CD4-positive, alpha-beta T cell treated with Interferon alpha-2 for 1 hour (primary cell): ENCODE data around the gene FEN1.
A peak's percentile ranks its signal among the peaks of the same experiment; 100 is the strongest.

Experiments
- DNase-seq, 2 donors: peaks; one replicate each; pipeline ENCODE4 v3.0.0-alpha.2; 2020 to 2022

The FEN1 gene

GRCh38 chr11:61776561-61777075 lies 16.1 kb upstream of the FEN1 start:
- DNase-seq = peak; percentile 52 to 61

GRCh38 chr11:61777234-61778090 lies 15.2 kb upstream of the FEN1 start:
- DNase-seq = peak; percentile 62 to 81

DNA sequence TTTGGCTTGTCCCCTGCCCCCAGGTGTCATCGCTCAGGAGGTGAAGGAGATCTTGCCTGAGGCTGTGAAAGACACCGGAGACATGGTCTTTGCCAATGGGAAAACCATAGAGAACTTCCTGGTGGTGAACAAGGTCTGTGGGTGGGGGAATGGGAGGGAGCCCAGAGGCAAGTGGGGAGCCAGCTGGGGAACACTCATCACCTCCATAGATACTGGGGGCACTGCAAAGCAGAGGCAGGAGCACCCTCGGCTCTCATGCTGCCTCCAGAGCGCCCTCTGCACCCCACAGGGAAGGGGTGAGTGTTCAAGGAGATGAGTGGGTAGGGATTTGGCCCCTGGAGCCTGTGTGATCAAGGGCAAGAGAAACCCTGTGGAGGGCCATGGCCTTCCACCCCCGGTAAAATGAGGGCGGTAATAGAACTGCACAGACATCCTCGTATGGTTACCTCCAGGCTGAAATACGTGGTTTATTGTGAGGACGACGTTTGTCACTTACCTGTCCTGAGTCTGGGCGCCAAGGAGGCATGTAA lies 14.3 kb upstream of the FEN1 start:
- DNase-seq = no peak

DNA sequence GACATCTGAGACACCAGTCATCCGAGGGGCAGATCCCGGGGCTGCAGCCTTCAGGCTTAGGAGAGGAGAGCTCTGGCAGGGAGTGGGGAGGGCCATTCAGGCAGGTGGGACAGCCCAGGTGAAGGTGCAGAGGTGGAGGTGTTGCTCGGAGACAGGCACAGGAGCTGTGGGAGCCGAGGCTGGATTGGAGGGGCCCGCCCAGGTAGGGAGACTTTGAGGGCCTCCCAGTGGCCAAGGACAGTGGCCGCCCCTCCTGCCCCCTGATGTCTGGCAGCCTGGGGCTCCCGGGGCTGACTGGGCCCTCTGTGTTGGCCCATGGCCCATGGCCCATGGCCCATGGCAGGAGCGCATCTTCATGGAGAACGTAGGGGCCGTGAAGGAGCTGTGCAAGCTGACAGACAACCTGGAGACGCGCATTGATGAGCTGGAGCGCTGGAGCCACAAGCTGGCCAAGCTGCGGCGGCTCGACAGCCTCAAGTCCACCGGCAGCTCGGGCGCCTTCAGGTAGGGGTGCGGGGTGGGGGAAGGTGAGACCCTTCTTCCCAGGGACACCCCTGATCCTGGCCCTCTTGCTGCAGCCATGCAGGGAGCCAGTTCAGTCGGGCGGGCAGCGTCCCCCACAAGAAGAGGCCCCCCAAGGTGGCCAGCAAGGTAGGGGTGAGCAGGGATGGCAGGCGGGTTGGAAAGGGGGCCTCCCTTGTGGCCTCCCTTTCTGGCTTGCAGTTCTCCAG lies 13.6 kb upstream of the FEN1 start:
- DNase-seq = no peak

- no peak for DNase-seq
Measured at GRCh38 chr11:61779666-61780525, 12.8 kb upstream of the FEN1 start.

DNA sequence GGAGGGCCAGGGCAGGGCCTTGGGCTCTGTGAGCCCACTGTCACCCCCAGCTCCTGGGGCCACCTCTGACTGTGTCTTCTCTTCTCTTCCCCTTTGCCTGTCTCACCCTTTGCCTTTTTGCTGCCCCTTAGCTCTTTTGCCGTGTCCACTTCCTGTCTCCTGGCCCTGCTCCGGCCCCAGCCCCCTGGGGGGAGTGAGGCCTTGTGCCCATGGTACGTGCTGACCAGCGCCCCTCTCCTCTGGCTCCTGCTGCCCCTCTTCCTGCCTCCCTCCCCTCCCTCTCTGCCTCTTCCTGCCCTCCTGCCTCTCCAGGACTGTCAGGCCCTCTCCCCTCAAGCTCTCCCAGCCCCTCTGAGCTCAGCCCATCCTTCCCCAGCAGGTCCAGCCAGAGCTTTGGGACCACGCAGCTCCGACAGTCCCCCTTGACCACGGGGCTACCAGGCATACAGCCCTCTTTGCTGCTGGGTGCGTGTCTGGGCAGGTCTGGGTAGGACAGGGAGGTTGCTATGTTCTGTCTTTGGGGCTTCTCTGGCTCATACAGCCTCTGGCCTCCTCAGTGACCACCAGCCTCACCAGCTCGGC lies 12.0 kb upstream of the FEN1 start:
- DNase-seq = no peak

DNA sequence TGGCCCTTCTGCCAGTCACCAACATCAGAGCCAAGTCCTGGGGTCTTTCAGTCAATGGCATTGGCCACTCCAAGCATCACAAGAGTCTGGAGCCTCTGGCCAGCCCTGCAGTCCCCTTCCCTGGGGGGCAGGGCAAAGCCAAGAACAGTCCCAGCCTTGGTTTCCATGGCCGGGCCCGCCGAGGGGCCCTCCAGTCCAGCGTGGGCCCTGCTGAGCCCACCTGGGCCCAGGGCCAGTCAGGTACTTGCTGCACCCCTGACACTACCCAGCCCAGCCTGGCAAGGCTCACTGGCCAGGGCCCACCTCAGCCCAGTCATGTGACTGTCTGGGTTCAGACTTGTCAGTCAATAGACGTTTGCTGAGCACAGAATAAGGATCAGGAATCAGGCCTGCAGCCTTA lies 11.1 kb upstream of the FEN1 start:
- DNase-seq = no peak

- DNase-seq = no peak
Measured at GRCh38 chr11:61782299-61782698, 10.4 kb upstream of the FEN1 start.

DNA sequence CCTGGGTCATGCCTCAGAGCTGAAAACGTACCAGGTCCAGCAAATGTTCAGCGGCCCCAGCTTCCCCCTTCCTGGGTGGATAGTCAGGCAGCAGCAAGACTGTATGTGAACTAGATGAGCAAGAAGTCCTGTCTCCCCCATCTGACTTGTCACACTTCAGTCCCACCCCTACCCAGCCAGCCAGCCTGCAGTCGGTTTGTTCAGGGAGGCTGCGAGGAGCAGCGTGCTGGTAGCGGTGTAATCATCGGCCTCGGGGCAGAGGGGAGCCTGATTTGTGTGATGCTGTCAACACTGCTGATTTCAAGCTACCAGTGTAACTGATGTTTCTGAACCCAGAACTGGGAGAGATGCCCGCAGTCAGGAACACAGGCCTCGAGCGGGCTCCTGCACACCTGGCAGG lies 9.9 kb upstream of the FEN1 start:
- no peak for DNase-seq

- DNase-seq = no peak
Measured at GRCh38 chr11:61783717-61784505, 8.8 kb upstream of the FEN1 start.

GRCh38 chr11:61784506-61784805 lies 8.3 kb upstream of the FEN1 start:
- DNase-seq = no peak

DNA sequence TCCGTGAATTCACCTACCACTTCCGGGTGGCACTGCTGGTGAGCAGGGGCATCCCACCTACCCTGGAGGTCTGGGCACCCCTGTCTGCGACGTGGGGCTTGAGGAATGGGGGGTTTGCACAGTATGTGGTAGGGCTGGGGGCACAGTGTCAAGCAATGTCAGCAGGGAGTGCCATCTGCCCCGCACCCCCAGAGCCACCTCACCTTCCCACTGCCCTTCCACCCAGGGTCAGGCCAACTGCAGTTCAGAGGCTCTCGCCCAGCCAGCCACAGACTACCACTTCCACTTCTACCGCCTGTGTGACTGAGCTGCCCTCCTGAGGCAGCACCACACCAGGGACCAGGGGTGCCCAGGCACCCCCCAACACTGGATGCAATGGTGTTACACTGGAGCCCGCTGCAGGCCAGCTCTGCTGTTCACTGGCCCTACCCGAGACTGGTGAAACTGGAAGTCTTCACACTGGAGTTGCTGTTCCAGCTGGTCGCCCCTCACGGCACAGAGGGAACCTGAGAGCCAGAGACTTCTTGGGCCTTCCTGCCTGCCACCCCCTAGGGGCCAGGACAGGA lies 6.8 kb upstream of the FEN1 start:
- DNase-seq = no peak

GRCh38 chr11:61787928-61788491 lies 4.7 kb upstream of the FEN1 start:
- DNase-seq = peak in 1 of 2 donors; percentile 29

DNA sequence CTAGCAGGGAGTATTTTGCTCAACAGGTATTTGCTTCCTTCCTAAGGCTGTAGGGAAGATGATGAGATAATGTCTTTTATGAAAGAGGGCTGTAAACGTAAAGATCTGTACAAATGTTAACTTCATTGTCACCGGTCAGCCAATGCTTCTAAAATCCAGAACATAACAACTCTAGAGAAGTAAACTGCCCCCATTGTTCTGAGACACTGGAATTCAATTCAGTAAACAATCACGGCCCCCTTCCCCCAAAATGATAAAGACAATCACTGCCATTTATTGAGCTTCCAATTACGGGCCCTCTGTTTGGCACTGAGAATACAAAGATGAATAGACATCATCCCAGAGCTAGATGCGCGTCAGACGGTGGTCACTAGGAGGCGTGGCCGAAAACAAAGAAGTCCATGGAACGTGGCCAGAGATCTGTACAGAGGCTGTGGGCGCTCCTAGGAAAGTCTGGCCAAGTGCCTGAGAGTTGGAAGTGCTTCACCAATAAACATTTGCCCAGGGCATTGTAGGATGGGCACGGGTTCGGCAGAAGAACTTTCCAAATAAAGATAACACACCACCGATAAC lies 888 bp upstream of the FEN1 start:
- DNase-seq = peak; percentile 53 to 58

- no peak for DNase-seq
Measured at GRCh38 chr11:61793083-61793828, 545 bp downstream of the FEN1 start.

DNA sequence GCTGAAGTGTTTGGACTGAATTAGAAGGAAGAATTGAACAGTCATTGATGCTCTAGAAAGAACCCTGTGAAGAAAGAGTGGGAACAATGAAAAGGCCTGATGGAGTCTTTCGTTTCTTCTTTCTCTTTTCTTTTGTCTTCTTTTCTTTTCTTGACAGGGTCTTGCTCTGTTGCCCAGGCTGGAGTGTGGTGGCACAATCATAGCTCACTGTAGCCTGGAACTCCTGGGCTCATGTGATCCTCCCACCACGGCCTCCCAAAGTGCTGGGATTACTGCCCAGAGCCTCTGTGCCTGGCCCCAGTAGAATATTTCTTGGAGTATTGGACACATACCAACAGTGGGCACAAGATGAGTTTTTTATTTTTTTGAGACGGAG lies 1.1 kb downstream of the FEN1 start:
- DNase-seq = no peak

DNA sequence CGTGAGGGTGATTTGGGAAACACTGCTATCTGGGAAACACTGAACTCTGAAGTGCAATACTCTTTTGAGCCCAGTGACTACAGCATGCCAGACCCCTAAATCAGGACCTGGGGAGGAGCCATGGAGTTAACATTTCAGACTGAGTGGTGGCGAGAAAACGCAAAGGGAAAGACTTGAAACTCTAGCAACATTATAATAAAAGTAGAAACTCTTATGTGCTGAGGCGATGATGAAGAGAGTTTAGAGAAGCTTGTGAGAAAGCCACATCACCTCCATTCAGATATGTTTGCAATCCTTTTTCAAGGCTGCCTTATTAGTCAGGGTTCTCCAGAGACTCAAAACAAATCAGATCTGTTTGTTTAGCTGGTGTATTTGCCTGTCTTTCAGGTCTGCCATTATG lies 1.9 kb downstream of the FEN1 start:
- DNase-seq = no peak

DNA sequence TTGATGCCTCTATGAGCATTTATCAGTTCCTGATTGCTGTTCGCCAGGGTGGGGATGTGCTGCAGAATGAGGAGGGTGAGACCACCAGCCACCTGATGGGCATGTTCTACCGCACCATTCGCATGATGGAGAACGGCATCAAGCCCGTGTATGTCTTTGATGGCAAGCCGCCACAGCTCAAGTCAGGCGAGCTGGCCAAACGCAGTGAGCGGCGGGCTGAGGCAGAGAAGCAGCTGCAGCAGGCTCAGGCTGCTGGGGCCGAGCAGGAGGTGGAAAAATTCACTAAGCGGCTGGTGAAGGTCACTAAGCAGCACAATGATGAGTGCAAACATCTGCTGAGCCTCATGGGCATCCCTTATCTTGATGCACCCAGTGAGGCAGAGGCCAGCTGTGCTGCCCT lies 2.7 kb downstream of the FEN1 start:
- no peak for DNase-seq

DNA sequence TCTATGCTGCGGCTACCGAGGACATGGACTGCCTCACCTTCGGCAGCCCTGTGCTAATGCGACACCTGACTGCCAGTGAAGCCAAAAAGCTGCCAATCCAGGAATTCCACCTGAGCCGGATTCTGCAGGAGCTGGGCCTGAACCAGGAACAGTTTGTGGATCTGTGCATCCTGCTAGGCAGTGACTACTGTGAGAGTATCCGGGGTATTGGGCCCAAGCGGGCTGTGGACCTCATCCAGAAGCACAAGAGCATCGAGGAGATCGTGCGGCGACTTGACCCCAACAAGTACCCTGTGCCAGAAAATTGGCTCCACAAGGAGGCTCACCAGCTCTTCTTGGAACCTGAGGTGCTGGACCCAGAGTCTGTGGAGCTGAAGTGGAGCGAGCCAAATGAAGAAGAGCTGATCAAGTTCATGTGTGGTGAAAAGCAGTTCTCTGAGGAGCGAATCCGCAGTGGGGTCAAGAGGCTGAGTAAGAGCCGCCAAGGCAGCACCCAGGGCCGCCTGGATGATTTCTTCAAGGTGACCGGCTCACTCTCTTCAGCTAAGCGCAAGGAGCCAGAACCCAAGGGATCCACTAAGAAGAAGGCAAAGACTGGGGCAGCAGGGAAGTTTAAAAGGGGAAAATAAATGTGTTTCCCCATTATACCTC lies 3.3 kb downstream of the FEN1 start:
- DNase-seq = no peak
